GM23338 (cell line): ENCODE measurements around the gene CTSW. TPM values are rescaled to one million over a fixed set of nuclear protein-coding genes. Genes with fewer than 3 reads are reported as not detected.

Experiments
- ATAC-seq: fragments of 200-7000 bp; cut with Tn5 transposase; 3 replicates; pipeline ENCODE4 v1.9.1; 2020
- DNase-seq: peaks from one replicate; pipeline ENCODE4 v3.0.0-alpha.2; 2015; ENCODE audit warnings: low spot score
- H2AFZ ChIP-seq: fragments of 200-600 bp; sonication (generic); 2 replicates; pipeline ENCODE4 v1.8.0; 2016; ENCODE audit warnings: antibody characterized with exemption, mild to moderate bottlenecking, moderate library complexity
- H3F3A ChIP-seq: fragments of 200-600 bp; sonication (generic); replicated peaks from 2 replicates; pipeline ENCODE4 v1.8.0; 2017; ENCODE audit warnings: antibody characterized with exemption, mixed run types, low read depth
- H3K27ac ChIP-seq: fragments of 200-600 bp; sonication (generic); 2 replicates; pipeline ENCODE4 v1.6.1; 2016; ENCODE audit warnings: low read depth
- H3K27me3 ChIP-seq: fragments of 200-600 bp; sonication (generic); 2 replicates; pipeline ENCODE4 v1.8.0; 2016; ENCODE audit warnings: mild to moderate bottlenecking, mixed run types, moderate library complexity; ENCODE audit not compliant: insufficient read depth
- H3K36me3 ChIP-seq: fragments of 200-600 bp; sonication (generic); 2 replicates; pipeline ENCODE4 v1.8.0; 2016; ENCODE audit warnings: mild to moderate bottlenecking; ENCODE audit not compliant: insufficient read depth
- H3K4me1 ChIP-seq: fragments of 200-600 bp; sonication (generic); 2 replicates; pipeline ENCODE4 v1.8.0; 2016; ENCODE audit warnings: mild to moderate bottlenecking, moderate library complexity; ENCODE audit not compliant: insufficient read depth
- H3K4me2 ChIP-seq: fragments of 200-600 bp; sonication (generic); 2 replicates; pipeline ENCODE4 v1.7.1; 2017; ENCODE audit warnings: mixed run types
- H3K4me3 ChIP-seq: fragments of 200-600 bp; sonication (generic); 2 replicates; pipeline ENCODE4 v1.6.1; 2016; ENCODE audit warnings: mixed run types
- H3K79me2 ChIP-seq: fragments of 200-600 bp; sonication (generic); replicated peaks from 2 replicates; pipeline ENCODE4 v1.8.0; 2017; ENCODE audit warnings: mild to moderate bottlenecking; ENCODE audit not compliant: insufficient read depth
- H3K9me2 ChIP-seq: fragments of 200-600 bp; sonication (generic); 2 replicates; pipeline ENCODE4 v1.8.0; 2017; ENCODE audit not compliant: insufficient read depth
- H4K20me1 ChIP-seq: fragments of 200-600 bp; sonication (generic); replicated peaks from 2 replicates; pipeline ENCODE4 v1.8.0; 2017; ENCODE audit warnings: mild to moderate bottlenecking; ENCODE audit not compliant: insufficient read depth
- H3K27ac Mint-ChIP-seq: 2 replicates; pipeline ENCODE4 v1.8.0; 2020; ENCODE audit warnings: inconsistent platforms, mild to moderate bottlenecking, moderate library complexity, mixed read lengths
- H3K27me3 Mint-ChIP-seq: 3 replicates; pipeline ENCODE4 v1.8.0; 2022; ENCODE audit warnings: low read depth, mild to moderate bottlenecking, moderate library complexity, mixed read lengths, inconsistent platforms; ENCODE audit not compliant: insufficient read depth, poor library complexity
- H3K36me3 Mint-ChIP-seq: 3 replicates; pipeline ENCODE4 v1.8.0; 2021; ENCODE audit warnings: low read depth, mild to moderate bottlenecking, inconsistent platforms, moderate library complexity, mixed read lengths
- H3K4me1 Mint-ChIP-seq: 3 replicates; pipeline ENCODE4 v1.8.0; 2020; ENCODE audit warnings: mild to moderate bottlenecking, inconsistent platforms, mixed read lengths
- H3K4me3 Mint-ChIP-seq: 3 replicates; pipeline ENCODE4 v1.8.0; 2021; ENCODE audit warnings: moderate library complexity, mild to moderate bottlenecking, inconsistent platforms, mixed read lengths
- H3K9me3 Mint-ChIP-seq: 3 replicates; pipeline ENCODE4 v1.8.0; 2020; ENCODE audit warnings: moderate library complexity, mild to moderate bottlenecking, inconsistent platforms, mixed read lengths
- CTCF ChIP-seq, 2 experiments: fragments of 200-600 bp in 1 of 2; sonication (generic) in 1 of 2; conservative IDR thresholded peaks; 2 replicates each; pipeline versions ENCODE4 v1.5.1 to v1.6.1; 2016 to 2017; ENCODE audit warnings: antibody characterized with exemption in 2 of 2, low read depth in 2 of 2, mild to moderate bottlenecking in 2 of 2, moderate library complexity in 1 of 2
- EZH2 ChIP-seq: fragments of 200-600 bp; sonication (generic); IDR thresholded peaks from one replicate; pipeline ENCODE4 v1.8.0; 2017; ENCODE audit warnings: antibody characterized with exemption, mild to moderate bottlenecking, low read depth; ENCODE audit not compliant: unreplicated experiment
- EZH2phosphoT487 ChIP-seq: fragments of 200-600 bp; sonication (generic); IDR thresholded peaks from one replicate; pipeline ENCODE4 v1.8.1; 2018; ENCODE audit warnings: antibody characterized with exemption; ENCODE audit not compliant: unreplicated experiment
- JUNB ChIP-seq: IDR thresholded peaks from one replicate; pipeline ENCODE4 v1.6.1; 2016; ENCODE audit warnings: antibody characterized with exemption; ENCODE audit not compliant: unreplicated experiment
- NANOG ChIP-seq: IDR thresholded peaks from 2 replicates; pipeline ENCODE4 v1.6.1; 2016; ENCODE audit warnings: antibody characterized with exemption, borderline replicate concordance
- POLR2AphosphoS5 ChIP-seq: IDR thresholded peaks from 2 replicates; pipeline ENCODE4 v1.6.1; 2016; ENCODE audit warnings: antibody characterized with exemption, low read depth
- REST ChIP-seq: IDR thresholded peaks from one replicate; pipeline ENCODE4 v1.6.1; 2018; ENCODE audit warnings: antibody characterized with exemption; ENCODE audit not compliant: unreplicated experiment
- STAT1 ChIP-seq: IDR thresholded peaks from one replicate; pipeline ENCODE4 v1.6.1; 2016; ENCODE audit warnings: antibody characterized with exemption; ENCODE audit not compliant: unreplicated experiment
- ZNF462 ChIP-seq: fragments of 250-450 bp; sonication (Bioruptor Pico); IDR thresholded peaks from 2 replicates; pipeline ENCODE4 v1.5.0; 2020; ENCODE audit warnings: mild to moderate bottlenecking, moderate library complexity
- polyA plus RNA-seq: library from polyadenylated mRNA; unstranded; fragments of >200 nt; fragmentation: Nextera tagmentation; extraction: Ambion mirVana; gene quantifications from 2 replicates; pipeline ENCODE4 v1.2.1, GENCODE V29; 2016
- total RNA-seq: library from RNA; depleted of rRNA; stranded (reverse); fragments of >200 nt; shearing (Covaris generic); gene quantifications from 2 replicates; pipeline ENCODE4 v1.2.3, GENCODE V29; 2014
- TF ChIP-seq, protein P1 (sequence below): IDR thresholded peaks from 2 replicates; pipeline ENCODE4 v1.6.1; 2016; ENCODE audit warnings: antibody characterized with exemption

The CTSW gene
- total and polyA plus RNA-seq, 2 experiments from 2014 or later: not detected

- peak; percentile 58 to 63 for TF ChIP-seq CTCF (conservative IDR thresholded peaks at IDR 0.05; ENCODE audit: low read depth in 2 of 2)
- TF ChIP-seq EZH2: no peak
Observed at GRCh38 chr11:65888163-65888814, 8.7 kb downstream of the CTSW start, which contains the start of gene FIBP (continued).

- peaks cover 37% of the 10 kb centered on the region for H3F3A ChIP-seq
- peak within 1 kb of the TSS; percentile 93 for H3K4me3 ChIP-seq
- no peaks in the 10 kb centered on the region for H3K9me2 ChIP-seq
- peak within 1 kb of the TSS; percentile 89 for H3K4me2 ChIP-seq
- H2AFZ ChIP-seq: peak within 1 kb of the TSS; percentile 84
- Mint-ChIP-seq H3K4me3 (peak within 1 kb of the TSS; percentile 98), H3K4me1 (peaks cover 42% of the 10 kb centered on the region), H3K27me3 (peaks cover 39% of the 10 kb centered on the region), H3K27ac (no peak within 1 kb of the TSS), H3K9me3 (peaks cover 2% of the 10 kb centered on the region; the same call in 1 of the 3 replicates), H3K36me3 (peaks cover 26% of the 10 kb centered on the region)
- peaks cover 13% of the 10 kb centered on the region for H3K79me2 ChIP-seq
- DNase-seq (peak; percentile 94), ATAC-seq (peak; percentile 50)
- H3K27me3 ChIP-seq: peaks cover 25% of the 10 kb centered on the region
- H4K20me1 ChIP-seq: peaks cover 17% of the 10 kb centered on the region
- H3K36me3 ChIP-seq: peaks cover 7% of the 10 kb centered on the region; the same call in 1 of the 2 replicates
- H3K4me1 ChIP-seq: peaks cover 32% of the 10 kb centered on the region
- H3K27ac ChIP-seq: no peak within 1 kb of the TSS
- TF ChIP-seq ZNF462 (CRISPR knock-in tag): no peak
- TF ChIP-seq, protein P1, sequence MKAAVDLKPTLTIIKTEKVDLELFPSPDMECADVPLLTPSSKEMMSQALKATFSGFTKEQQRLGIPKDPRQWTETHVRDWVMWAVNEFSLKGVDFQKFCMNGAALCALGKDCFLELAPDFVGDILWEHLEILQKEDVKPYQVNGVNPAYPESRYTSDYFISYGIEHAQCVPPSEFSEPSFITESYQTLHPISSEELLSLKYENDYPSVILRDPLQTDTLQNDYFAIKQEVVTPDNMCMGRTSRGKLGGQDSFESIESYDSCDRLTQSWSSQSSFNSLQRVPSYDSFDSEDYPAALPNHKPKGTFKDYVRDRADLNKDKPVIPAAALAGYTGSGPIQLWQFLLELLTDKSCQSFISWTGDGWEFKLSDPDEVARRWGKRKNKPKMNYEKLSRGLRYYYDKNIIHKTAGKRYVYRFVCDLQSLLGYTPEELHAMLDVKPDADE: no peak
- no peak for TF ChIP-seq JUNB
- no peak for TF ChIP-seq REST
- no peak for TF ChIP-seq STAT1
- no peak for TF ChIP-seq EZH2phosphoT487
- TF ChIP-seq POLR2AphosphoS5: peak; percentile 92
- TF ChIP-seq EZH2: no peak
- TF ChIP-seq NANOG: no peak
Observed at GRCh38 chr11:65890324-65891218, 10.9 kb downstream of the CTSW start, which contains the start of gene CCDC85B. Gene CCDC85B (plus strand): TSS chr11:65890673. CDS start chr11:65890784, 111 bp downstream.
